ENCODE measurements around the gene ZFHX2. TPM values are rescaled to one million over a fixed set of nuclear protein-coding genes. Genes with fewer than 3 reads are reported as not detected.

ZFHX2 gene
- total RNA-seq, 1 donor from 2014 or later, result not detected

DNA sequence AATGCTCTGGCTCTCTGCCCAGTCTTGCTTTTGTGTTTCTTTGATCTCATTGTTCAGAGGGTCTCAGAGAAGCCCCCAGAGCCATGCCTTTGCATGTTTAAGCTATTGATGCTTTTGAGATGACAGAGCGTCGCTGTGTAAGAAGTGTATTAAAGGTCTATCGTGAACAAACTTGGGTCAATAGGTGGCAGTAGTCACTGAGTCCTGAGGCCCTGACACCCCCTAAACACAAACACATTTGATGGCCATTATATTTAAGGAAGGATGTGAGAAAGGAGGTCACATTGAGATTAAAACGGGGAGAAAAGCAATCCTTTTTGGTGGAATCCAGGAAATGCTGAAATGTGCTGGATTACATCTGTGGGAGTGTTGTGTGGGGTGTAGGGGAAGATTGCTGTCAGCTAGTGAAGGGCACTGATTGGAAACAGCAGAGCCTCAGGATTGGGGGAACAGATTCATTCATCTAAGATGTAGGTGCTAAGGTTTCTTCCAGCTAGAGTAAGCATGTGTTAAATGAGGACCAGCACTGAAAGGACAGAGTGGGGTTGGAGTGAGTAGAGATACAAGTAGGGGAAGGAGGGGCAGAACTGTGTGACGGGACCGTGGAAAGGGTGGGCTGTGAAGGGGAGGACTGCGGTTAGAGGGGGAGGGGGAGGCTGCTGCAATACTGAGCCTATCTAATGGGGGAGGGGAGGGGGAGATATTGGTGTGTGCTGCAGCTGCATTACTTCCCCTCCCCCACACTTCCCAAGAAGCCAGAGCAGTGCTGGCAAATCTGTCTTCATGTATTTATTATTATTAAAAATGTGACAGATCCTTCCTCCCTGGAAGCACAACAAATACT is 69.4 kb downstream of the ZFHX2 start:
- Histone ChIP-seq H3K36me3 (ENCODE audit: control insufficient read depth in 3 of 3, insufficient read depth in 3 of 3, low read length in 3 of 3) (peaks cover 9 to 24% (median 22%) of the 10 kb centered on the region in 3 donors), H3K27me3 (ENCODE audit: control insufficient read depth in 3 of 3, insufficient read depth in 3 of 3, low read length in 3 of 3) (no peaks in the 10 kb centered on the region), H3K27ac (ENCODE audit: low read depth, low read length) (no peak overlapping the region), H3K4me3 (ENCODE audit: low read length in 3 of 3) (no peak overlapping the region), H3K9me3 (ENCODE audit: control insufficient read depth in 3 of 3, low read length in 3 of 3) (no peaks in the 10 kb centered on the region), H3K9ac (ENCODE audit: low read depth in 1 of 3, low read length in 3 of 3) (no peak overlapping the region), H3K4me1 (ENCODE audit: control insufficient read depth in 3 of 3, insufficient read depth in 3 of 3, low read length in 3 of 3) (no peaks in the 10 kb centered on the region)

DNA sequence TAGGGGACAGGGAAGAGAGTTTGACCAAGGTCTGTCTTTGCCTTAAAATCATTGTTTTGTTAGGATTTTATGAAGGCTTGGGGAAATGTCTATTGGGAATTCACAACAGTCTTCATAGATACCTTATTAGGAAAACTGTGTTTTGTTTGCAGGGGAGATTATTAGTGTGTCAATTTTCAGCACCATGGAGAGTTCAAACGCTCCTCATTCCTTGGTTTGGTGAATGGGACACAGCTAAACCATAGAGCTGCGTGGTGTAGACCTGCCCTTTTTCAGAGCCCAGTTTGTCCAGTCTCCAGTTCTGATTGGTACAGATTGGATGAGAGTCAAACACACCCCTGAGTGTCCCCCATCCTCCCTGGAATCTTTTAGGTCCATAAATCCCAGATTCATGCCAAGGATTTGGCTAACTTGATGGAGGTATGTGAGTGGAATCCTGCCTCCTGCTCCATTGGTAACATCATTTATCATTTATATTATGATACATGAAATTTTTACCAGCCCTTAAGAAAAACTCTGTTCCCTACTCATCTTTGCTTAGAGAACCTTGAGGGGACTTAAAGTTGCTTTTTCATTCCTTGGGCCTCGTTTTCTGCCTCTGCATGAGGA is 70.1 kb downstream of the ZFHX2 start:
- Histone ChIP-seq H3K4me1 (ENCODE audit: control insufficient read depth in 3 of 3, insufficient read depth in 3 of 3, low read length in 3 of 3) (no peaks in the 10 kb centered on the region), H3K36me3 (ENCODE audit: control insufficient read depth in 3 of 3, insufficient read depth in 3 of 3, low read length in 3 of 3) (peaks cover 16 to 32% (median 24%) of the 10 kb centered on the region in 3 donors), H3K27ac (ENCODE audit: low read depth, low read length) (no peak overlapping the region), H3K27me3 (ENCODE audit: control insufficient read depth in 3 of 3, insufficient read depth in 3 of 3, low read length in 3 of 3) (no peaks in the 10 kb centered on the region), H3K4me3 (ENCODE audit: low read length in 3 of 3) (no peak overlapping the region), H3K9me3 (ENCODE audit: control insufficient read depth in 3 of 3, low read length in 3 of 3) (no peaks in the 10 kb centered on the region), H3K9ac (ENCODE audit: low read depth in 1 of 3, low read length in 3 of 3) (no peak overlapping the region)

GRCh38 chr14:23478109-23478759 is 73.3 kb downstream of the ZFHX2 start:
- Histone ChIP-seq H3K36me3 (ENCODE audit: control insufficient read depth in 3 of 3, insufficient read depth in 3 of 3, low read length in 3 of 3) (peaks cover 33 to 50% (median 45%) of the 10 kb centered on the region in 3 donors), H3K9me3 (ENCODE audit: control insufficient read depth in 3 of 3, low read length in 3 of 3) (no peaks in the 10 kb centered on the region), H3K9ac (ENCODE audit: low read depth in 1 of 3, low read length in 3 of 3) (no peak overlapping the region), H3K27ac (ENCODE audit: low read depth, low read length) (no peak overlapping the region), H3K27me3 (ENCODE audit: control insufficient read depth in 3 of 3, insufficient read depth in 3 of 3, low read length in 3 of 3) (no peaks in the 10 kb centered on the region), H3K4me1 (ENCODE audit: control insufficient read depth in 3 of 3, insufficient read depth in 3 of 3, low read length in 3 of 3) (no peaks in the 10 kb centered on the region), H3K4me3 (ENCODE audit: low read length in 3 of 3) (no peak overlapping the region)

GRCh38 chr14:23470947-23471346 is 80.6 kb downstream of the ZFHX2 start:
- H3K27ac ChIP-seq (ENCODE audit: low read depth, low read length), result no peak overlapping the region
- H3K36me3 ChIP-seq (ENCODE audit: control insufficient read depth in 3 of 3, insufficient read depth in 3 of 3, low read length in 3 of 3), result peaks cover 20 to 40% (median 34%) of the 10 kb centered on the region in 3 donors
- H3K4me3 ChIP-seq (ENCODE audit: low read length in 3 of 3), result no peak overlapping the region
- no peak overlapping the region for H3K9ac ChIP-seq (ENCODE audit: low read depth in 1 of 3, low read length in 3 of 3)
- H3K27me3 ChIP-seq (ENCODE audit: control insufficient read depth in 3 of 3, insufficient read depth in 3 of 3, low read length in 3 of 3), result no peaks in the 10 kb centered on the region
- H3K9me3 ChIP-seq (ENCODE audit: control insufficient read depth in 3 of 3, low read length in 3 of 3), result no peaks in the 10 kb centered on the region
- peaks cover 5 to 10% (median 9%) of the 10 kb centered on the region in 3 donors for H3K4me1 ChIP-seq (ENCODE audit: control insufficient read depth in 3 of 3, insufficient read depth in 3 of 3, low read length in 3 of 3)

Other genes starting within 250 kb of the ZFHX2 start
- gene PPP1R3E, start 248.9 kb downstream of the ZFHX2 start, total RNA-seq, result 2.6 TPM
- gene BCL2L2, start 244.9 kb downstream of the ZFHX2 start, total RNA-seq, result 11.0 TPM
- gene PABPN1, start 230.3 kb downstream of the ZFHX2 start, total RNA-seq, result 40.7 TPM
- 12.5 TPM for gene SLC22A17, start 198.9 kb downstream of the ZFHX2 start, total RNA-seq
- 17.2 TPM for gene EFS, start 186.6 kb downstream of the ZFHX2 start, total RNA-seq
- not detected for gene IL25, start 179.0 kb downstream of the ZFHX2 start, total RNA-seq
- 2.1 TPM for gene CMTM5, start 174.7 kb downstream of the ZFHX2 start, total RNA-seq
- 2.1 TPM for gene MYH6, start 143.5 kb downstream of the ZFHX2 start, total RNA-seq
- 426 TPM for gene MYH7, start 116.1 kb downstream of the ZFHX2 start, total RNA-seq
- gene NGDN, start 82.1 kb downstream of the ZFHX2 start, total RNA-seq, result 32.4 TPM
- 7.8 TPM for gene THTPA, start 4.5 kb upstream of the ZFHX2 start, total RNA-seq
- gene AP1G2, start 16.0 kb upstream of the ZFHX2 start, total RNA-seq, result 8.4 TPM
- 1.0 TPM for gene JPH4, start 27.0 kb upstream of the ZFHX2 start, total RNA-seq
- not detected for gene DHRS2, start 84.6 kb upstream of the ZFHX2 start, total RNA-seq